ENCODE results near the gene CLIP4. TPM values are rescaled to one million over a fixed set of nuclear protein-coding genes. Genes with fewer than 3 reads are reported as not detected.
"Not testable (repeated sequence)": the region's sequence is repeated elsewhere in the genome, so short reads cannot be mapped to it uniquely, and the experiment has no call there.

CLIP4 gene
- total RNA-seq, 5 donors from 2014 or later (not counting 1 experiment from before 2014, with no cell fraction given), result 38.4 to 54.2 (median 47.7) TPM

- Mint-ChIP-seq H3K27me3 (no peaks in the 10 kb centered on the region), H3K4me1 (no peaks in the 10 kb centered on the region), H3K9me3 (peaks cover 0 to 8% (median 2%) of the 10 kb centered on the region in 3 donors), H3K36me3 (no peaks in the 10 kb centered on the region), H3K4me3 (no peak overlapping the region), H3K27ac (no peak overlapping the region)
- 98% methylated on average over 7 of the region's 7 CpGs for WGBS (ENCODE audit: insufficient coverage)
- ChIA-PET CTCF (interaction anchor here in 1 of 2 donors (0.6 to 0.7 kb wide), 2 partner anchors 23 to 1722 kb away, joined by 3 to 5 read pairs; no protein-coding TSS in a partner anchor), POLR2A (no interaction called here)
- DNase-seq, result no peak
- H3K27me3 ChIP-seq (replicated peaks in 1 of 2; ENCODE audit: control insufficient read depth in 2 of 2, extremely low read depth in 1 of 2, insufficient read depth in 2 of 2, low read length in 1 of 2), result peaks cover 0 to 5% of the 10 kb centered on the region in 2 experiments
- no peaks in the 10 kb centered on the region for H3K36me3 ChIP-seq (ENCODE audit: control insufficient read depth in 2 of 2, extremely low read depth in 1 of 2, insufficient read depth in 1 of 2, low read length in 1 of 2)
- no peak for ATAC-seq (replicated peaks in 1 of 4)
- H3K4me3 ChIP-seq (ENCODE audit: control insufficient read depth in 1 of 2, extremely low read depth in 1 of 2, low read length in 1 of 2), result no peak overlapping the region
- no peaks in the 10 kb centered on the region for H3K4me1 ChIP-seq (ENCODE audit: control insufficient read depth in 1 of 2, extremely low read depth in 1 of 2, insufficient read depth in 2 of 2, low read length in 2 of 2)
- no peaks in the 10 kb centered on the region for H3K9me3 ChIP-seq
- no peak overlapping the region for H3K27ac ChIP-seq (ENCODE audit: low read length)
Measured at GRCh38 chr2:29079887-29080286, 35.3 kb upstream of the CLIP4 start.

- DNase-seq, result no peak
- H3K36me3 ChIP-seq (ENCODE audit: control insufficient read depth in 2 of 2, extremely low read depth in 1 of 2, insufficient read depth in 1 of 2, low read length in 1 of 2), result no peaks in the 10 kb centered on the region
- ChIA-PET CTCF (no interaction called here), POLR2A (no interaction called here)
- H3K27me3 ChIP-seq (replicated peaks in 1 of 2; ENCODE audit: control insufficient read depth in 2 of 2, extremely low read depth in 1 of 2, insufficient read depth in 2 of 2, low read length in 1 of 2), result peaks cover 0 to 5% of the 10 kb centered on the region in 2 experiments
- no peak overlapping the region for H3K4me3 Mint-ChIP-seq
- peaks cover 0 to 8% (median 2%) of the 10 kb centered on the region in 3 donors for H3K9me3 Mint-ChIP-seq
- no peaks in the 10 kb centered on the region for H3K4me1 Mint-ChIP-seq
- no peaks in the 10 kb centered on the region for H3K27me3 Mint-ChIP-seq
- no peak for ATAC-seq (replicated peaks in 1 of 4)
- H3K4me1 ChIP-seq (ENCODE audit: control insufficient read depth in 1 of 2, extremely low read depth in 1 of 2, insufficient read depth in 2 of 2, low read length in 2 of 2), result no peaks in the 10 kb centered on the region
- no peaks in the 10 kb centered on the region for H3K9me3 ChIP-seq
- no peak overlapping the region for H3K4me3 ChIP-seq (ENCODE audit: control insufficient read depth in 1 of 2, extremely low read depth in 1 of 2, low read length in 1 of 2)
- H3K27ac Mint-ChIP-seq, result no peak overlapping the region
- H3K27ac ChIP-seq (ENCODE audit: low read length), result no peak overlapping the region
- no peaks in the 10 kb centered on the region for H3K36me3 Mint-ChIP-seq
- 94% methylated on average over 5 of the region's 12 CpGs for WGBS (ENCODE audit: insufficient coverage)
Measured at GRCh38 chr2:29080886-29081743, 34.1 kb upstream of the CLIP4 start.

- H3K4me3 ChIP-seq (ENCODE audit: control insufficient read depth in 1 of 2, extremely low read depth in 1 of 2, low read length in 1 of 2), result no peak overlapping the region
- H3K27ac ChIP-seq (ENCODE audit: low read length), result no peak overlapping the region
- H3K36me3 Mint-ChIP-seq, result no peaks in the 10 kb centered on the region
- ATAC-seq (replicated peaks in 1 of 4) (no peak), DNase-seq (no peak)
- no peaks in the 10 kb centered on the region for H3K36me3 ChIP-seq (ENCODE audit: control insufficient read depth in 2 of 2, extremely low read depth in 1 of 2, insufficient read depth in 1 of 2, low read length in 1 of 2)
- H3K9me3 Mint-ChIP-seq, result peaks cover 0 to 4% (median 2%) of the 10 kb centered on the region in 3 donors
- CTCF ChIA-PET, result no interaction called here
- no peaks in the 10 kb centered on the region for H3K4me1 ChIP-seq (ENCODE audit: control insufficient read depth in 1 of 2, extremely low read depth in 1 of 2, insufficient read depth in 2 of 2, low read length in 2 of 2)
- no peaks in the 10 kb centered on the region for H3K9me3 ChIP-seq
- peaks cover 0 to 7% of the 10 kb centered on the region in 2 experiments for H3K27me3 ChIP-seq (replicated peaks in 1 of 2; ENCODE audit: control insufficient read depth in 2 of 2, extremely low read depth in 1 of 2, insufficient read depth in 2 of 2, low read length in 1 of 2)
- no peak overlapping the region for H3K4me3 Mint-ChIP-seq
- POLR2A ChIA-PET, result no interaction called here
- peaks cover 6% of the 10 kb centered on the region in 2 donors for H3K27me3 Mint-ChIP-seq
- H3K4me1 Mint-ChIP-seq, result no peaks in the 10 kb centered on the region
- no peak overlapping the region for H3K27ac Mint-ChIP-seq
- WGBS (ENCODE audit: insufficient coverage), result 78% methylated on average over 3 of the region's 5 CpGs
Measured at GRCh38 chr2:29082804-29083495, 32.3 kb upstream of the CLIP4 start.

DNA sequence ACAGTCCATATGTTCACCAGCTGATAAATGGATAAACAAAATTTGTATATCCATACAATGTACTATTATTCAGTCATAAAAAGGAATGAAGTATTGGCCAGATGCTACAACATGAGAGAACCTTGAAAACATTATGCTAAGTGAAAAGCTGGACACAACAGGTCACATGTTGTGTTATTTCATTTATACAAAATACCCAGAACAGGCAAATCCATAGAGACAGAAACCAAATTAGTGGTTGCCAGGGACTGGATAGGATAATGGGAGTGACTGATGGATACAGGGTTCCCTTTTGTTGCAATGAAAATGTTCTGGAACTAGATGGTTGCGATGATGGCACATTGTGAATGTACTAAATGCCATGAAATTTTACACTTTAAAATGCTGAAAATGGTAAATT is 30.7 kb upstream of the CLIP4 start:
- Mint-ChIP-seq H3K36me3 (no peaks in the 10 kb centered on the region), H3K4me3 (no peak overlapping the region), H3K27me3 (peaks cover 9 to 14% of the 10 kb centered on the region in 2 donors), H3K4me1 (no peaks in the 10 kb centered on the region), H3K9me3 (no peaks in the 10 kb centered on the region), H3K27ac (no peak overlapping the region)
- Histone ChIP-seq H3K36me3 (ENCODE audit: control insufficient read depth in 2 of 2, extremely low read depth in 1 of 2, insufficient read depth in 1 of 2, low read length in 1 of 2) (no peaks in the 10 kb centered on the region), H3K4me1 (ENCODE audit: control insufficient read depth in 1 of 2, extremely low read depth in 1 of 2, insufficient read depth in 2 of 2, low read length in 2 of 2) (no peaks in the 10 kb centered on the region), H3K4me3 (ENCODE audit: control insufficient read depth in 1 of 2, extremely low read depth in 1 of 2, low read length in 1 of 2) (no peak overlapping the region), H3K27me3 (replicated peaks in 1 of 2; ENCODE audit: control insufficient read depth in 2 of 2, extremely low read depth in 1 of 2, insufficient read depth in 2 of 2, low read length in 1 of 2) (peaks cover 0 to 7% of the 10 kb centered on the region in 2 experiments), H3K27ac (ENCODE audit: low read length) (no peak overlapping the region), H3K9me3 (no peaks in the 10 kb centered on the region)
- POLR2A ChIA-PET, result no interaction called here
- ATAC-seq (replicated peaks in 1 of 4) (no peak), DNase-seq (no peak)
- WGBS (ENCODE audit: insufficient coverage), result no CpG with 5 or more reads among the region's 1 CpG
- CTCF ChIA-PET, result no interaction called here

- H3K27me3 Mint-ChIP-seq, result peaks cover 14 to 15% of the 10 kb centered on the region in 2 donors
- H3K4me3 ChIP-seq (ENCODE audit: control insufficient read depth in 1 of 2, extremely low read depth in 1 of 2, low read length in 1 of 2); H3K9me3 Mint-ChIP-seq; POLR2A ChIA-PET; H3K9me3 ChIP-seq; ATAC-seq (replicated peaks in 1 of 4); H3K36me3 Mint-ChIP-seq; H3K4me1 ChIP-seq (ENCODE audit: control insufficient read depth in 1 of 2, extremely low read depth in 1 of 2, insufficient read depth in 2 of 2, low read length in 2 of 2); H3K27me3 ChIP-seq (replicated peaks in 1 of 2; ENCODE audit: control insufficient read depth in 2 of 2, extremely low read depth in 1 of 2, insufficient read depth in 2 of 2, low read length in 1 of 2); H3K4me3 Mint-ChIP-seq; H3K27ac ChIP-seq (ENCODE audit: low read length); H3K27ac Mint-ChIP-seq; H3K36me3 ChIP-seq (ENCODE audit: control insufficient read depth in 2 of 2, extremely low read depth in 1 of 2, insufficient read depth in 1 of 2, low read length in 1 of 2); CTCF ChIA-PET; H3K4me1 Mint-ChIP-seq; DNase-seq: not testable (repeated sequence)
- WGBS (ENCODE audit: insufficient coverage), result 76% methylated on average over 3 of the region's 7 CpGs
Measured at GRCh38 chr2:29090311-29090710, 24.9 kb upstream of the CLIP4 start.

GRCh38 chr2:29096969-29097368 is 18.2 kb upstream of the CLIP4 start:
- Histone ChIP-seq H3K4me1 (ENCODE audit: control insufficient read depth in 1 of 2, extremely low read depth in 1 of 2, insufficient read depth in 2 of 2, low read length in 2 of 2) (no peaks in the 10 kb centered on the region), H3K9me3 (no peaks in the 10 kb centered on the region), H3K27ac (ENCODE audit: low read length) (no peak overlapping the region), H3K4me3 (ENCODE audit: control insufficient read depth in 1 of 2, extremely low read depth in 1 of 2, low read length in 1 of 2) (no peak overlapping the region), H3K27me3 (replicated peaks in 1 of 2; ENCODE audit: control insufficient read depth in 2 of 2, extremely low read depth in 1 of 2, insufficient read depth in 2 of 2, low read length in 1 of 2) (no peaks in the 10 kb centered on the region), H3K36me3 (ENCODE audit: control insufficient read depth in 2 of 2, extremely low read depth in 1 of 2, insufficient read depth in 1 of 2, low read length in 1 of 2) (no peaks in the 10 kb centered on the region)
- ATAC-seq (replicated peaks in 1 of 4), result no peak
- Mint-ChIP-seq H3K27me3 (peaks cover 0 to 2% of the 10 kb centered on the region in 2 donors), H3K27ac (no peak overlapping the region), H3K36me3 (no peaks in the 10 kb centered on the region), H3K4me3 (no peak overlapping the region), H3K4me1 (no peaks in the 10 kb centered on the region), H3K9me3 (no peaks in the 10 kb centered on the region)
- ChIA-PET POLR2A (interaction anchor here (0.6 kb wide), 2 partner anchors 26 to 42 kb away, joined by 3 to 5 read pairs; no protein-coding TSS in a partner anchor), CTCF (no interaction called here)
- no peak for DNase-seq
- WGBS (ENCODE audit: insufficient coverage), result 93% methylated on average over 3 of the region's 8 CpGs
